Measurements from ENCODE around the gene CBLN2.

- TF ChIP-seq CTCF (IDR thresholded peaks at IDR 0.05; ENCODE audit: low read depth, low read length): no peak
- no peak for TF ChIP-seq POLR2A (IDR thresholded peaks at IDR 0.05; ENCODE audit: extremely low read depth, insufficient read length)
These were observed 39.3 kb downstream of the CBLN2 start for GRCh38 chr18:72504866-72505265.
